ENCODE results near the gene ELAVL3.
"Not testable (repeated sequence)": the region's sequence is repeated elsewhere in the genome, so short reads cannot be mapped to it uniquely, and the experiment has no call there.

ELAVL3 gene

GRCh38 chr19:11435057-11435832, 45.6 kb downstream of the ELAVL3 start, which contains the start of the genes ODAD3 and PRKCSH:
ODAD3 (minus strand) TSS chr19:11435121; CDS start chr19:11435016, 105 bp downstream.
PRKCSH (plus strand) TSS chr19:11435635; CDS start chr19:11436118, 483 bp downstream.
- DNase-seq: peak; percentile 98 to 99

- DNase-seq: no peak
These were observed 46.2 kb downstream of the ELAVL3 start for GRCh38 chr19:11434703-11435056.

GRCh38 chr19:11433526-11433925, 47.3 kb downstream of the ELAVL3 start:
- not testable (repeated sequence) for DNase-seq

GRCh38 chr19:11426656-11427055, 54.2 kb downstream of the ELAVL3 start:
- DNase-seq: no peak

- DNase-seq: peak in 1 of 2 experiments; percentile 29
These were observed 55.0 kb downstream of the ELAVL3 start for GRCh38 chr19:11425719-11426457.

- no peak for DNase-seq
These were observed 57.1 kb downstream of the ELAVL3 start for GRCh38 chr19:11423791-11424181.

GRCh38 chr19:11423164-11423790, 57.6 kb downstream of the ELAVL3 start:
- DNase-seq: no peak

GRCh38 chr19:11422163-11423065, 58.4 kb downstream of the ELAVL3 start:
- peak; percentile 82 to 84 for DNase-seq

GRCh38 chr19:11421371-11422098, 59.3 kb downstream of the ELAVL3 start:
- DNase-seq: peak; percentile 64 to 74

- DNase-seq: no peak
These were observed 60.1 kb downstream of the ELAVL3 start for GRCh38 chr19:11420429-11421370.

GRCh38 chr19:11418549-11419506, 62.0 kb downstream of the ELAVL3 start, which contains the start of gene RGL3:
RGL3 (minus strand) TSS chr19:11419314; CDS start chr19:11419278, 36 bp downstream.
- DNase-seq: no peak

- DNase-seq: no peak
These were observed 62.7 kb downstream of the ELAVL3 start for GRCh38 chr19:11418094-11418548.

GRCh38 chr19:11416346-11417052, 64.3 kb downstream of the ELAVL3 start:
- DNase-seq: no peak

- DNase-seq: no peak
These were observed 66.3 kb downstream of the ELAVL3 start for GRCh38 chr19:11414544-11414943.

- no peak for DNase-seq
These were observed 70.2 kb downstream of the ELAVL3 start for GRCh38 chr19:11410682-11411081.

GRCh38 chr19:11408591-11408990, 72.3 kb downstream of the ELAVL3 start:
- no peak for DNase-seq

- not testable (repeated sequence) for DNase-seq
These were observed 74.1 kb downstream of the ELAVL3 start for GRCh38 chr19:11406703-11407236.

All from activated T-cell treated with anti-CD3 and anti-CD28 coated beads, Interleukin-2, amount 50 U/mL, for 48 hours (primary cell).